ENCODE data around the gene RDX. TPM values are rescaled to one million over a fixed set of nuclear protein-coding genes. Genes with fewer than 3 reads are reported as not detected.

Gene RDX
- total and polyA plus RNA-seq, 2 experiments from 2014 or later: 45.2 to 226 TPM

DNA sequence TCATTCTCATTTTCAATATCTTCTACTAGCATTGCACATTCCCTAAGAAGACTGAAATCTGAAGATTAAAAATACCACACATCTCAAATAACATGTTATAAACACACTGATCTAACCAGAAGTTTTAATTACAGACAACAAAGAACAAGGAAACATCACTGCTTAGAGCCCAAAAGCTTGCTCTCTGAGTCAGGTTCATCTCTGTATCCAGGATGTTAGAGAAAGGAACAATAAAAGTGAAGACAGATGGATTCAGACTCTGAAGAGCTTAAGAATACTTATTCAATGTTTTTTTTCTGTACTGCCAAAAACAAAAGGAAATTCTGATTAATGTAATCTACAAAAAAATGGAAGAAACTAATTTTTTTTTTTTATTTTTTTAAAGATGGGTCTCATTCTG, 16.5 kb downstream of the RDX start (continued):
- TF ChIP-seq, protein P1, sequence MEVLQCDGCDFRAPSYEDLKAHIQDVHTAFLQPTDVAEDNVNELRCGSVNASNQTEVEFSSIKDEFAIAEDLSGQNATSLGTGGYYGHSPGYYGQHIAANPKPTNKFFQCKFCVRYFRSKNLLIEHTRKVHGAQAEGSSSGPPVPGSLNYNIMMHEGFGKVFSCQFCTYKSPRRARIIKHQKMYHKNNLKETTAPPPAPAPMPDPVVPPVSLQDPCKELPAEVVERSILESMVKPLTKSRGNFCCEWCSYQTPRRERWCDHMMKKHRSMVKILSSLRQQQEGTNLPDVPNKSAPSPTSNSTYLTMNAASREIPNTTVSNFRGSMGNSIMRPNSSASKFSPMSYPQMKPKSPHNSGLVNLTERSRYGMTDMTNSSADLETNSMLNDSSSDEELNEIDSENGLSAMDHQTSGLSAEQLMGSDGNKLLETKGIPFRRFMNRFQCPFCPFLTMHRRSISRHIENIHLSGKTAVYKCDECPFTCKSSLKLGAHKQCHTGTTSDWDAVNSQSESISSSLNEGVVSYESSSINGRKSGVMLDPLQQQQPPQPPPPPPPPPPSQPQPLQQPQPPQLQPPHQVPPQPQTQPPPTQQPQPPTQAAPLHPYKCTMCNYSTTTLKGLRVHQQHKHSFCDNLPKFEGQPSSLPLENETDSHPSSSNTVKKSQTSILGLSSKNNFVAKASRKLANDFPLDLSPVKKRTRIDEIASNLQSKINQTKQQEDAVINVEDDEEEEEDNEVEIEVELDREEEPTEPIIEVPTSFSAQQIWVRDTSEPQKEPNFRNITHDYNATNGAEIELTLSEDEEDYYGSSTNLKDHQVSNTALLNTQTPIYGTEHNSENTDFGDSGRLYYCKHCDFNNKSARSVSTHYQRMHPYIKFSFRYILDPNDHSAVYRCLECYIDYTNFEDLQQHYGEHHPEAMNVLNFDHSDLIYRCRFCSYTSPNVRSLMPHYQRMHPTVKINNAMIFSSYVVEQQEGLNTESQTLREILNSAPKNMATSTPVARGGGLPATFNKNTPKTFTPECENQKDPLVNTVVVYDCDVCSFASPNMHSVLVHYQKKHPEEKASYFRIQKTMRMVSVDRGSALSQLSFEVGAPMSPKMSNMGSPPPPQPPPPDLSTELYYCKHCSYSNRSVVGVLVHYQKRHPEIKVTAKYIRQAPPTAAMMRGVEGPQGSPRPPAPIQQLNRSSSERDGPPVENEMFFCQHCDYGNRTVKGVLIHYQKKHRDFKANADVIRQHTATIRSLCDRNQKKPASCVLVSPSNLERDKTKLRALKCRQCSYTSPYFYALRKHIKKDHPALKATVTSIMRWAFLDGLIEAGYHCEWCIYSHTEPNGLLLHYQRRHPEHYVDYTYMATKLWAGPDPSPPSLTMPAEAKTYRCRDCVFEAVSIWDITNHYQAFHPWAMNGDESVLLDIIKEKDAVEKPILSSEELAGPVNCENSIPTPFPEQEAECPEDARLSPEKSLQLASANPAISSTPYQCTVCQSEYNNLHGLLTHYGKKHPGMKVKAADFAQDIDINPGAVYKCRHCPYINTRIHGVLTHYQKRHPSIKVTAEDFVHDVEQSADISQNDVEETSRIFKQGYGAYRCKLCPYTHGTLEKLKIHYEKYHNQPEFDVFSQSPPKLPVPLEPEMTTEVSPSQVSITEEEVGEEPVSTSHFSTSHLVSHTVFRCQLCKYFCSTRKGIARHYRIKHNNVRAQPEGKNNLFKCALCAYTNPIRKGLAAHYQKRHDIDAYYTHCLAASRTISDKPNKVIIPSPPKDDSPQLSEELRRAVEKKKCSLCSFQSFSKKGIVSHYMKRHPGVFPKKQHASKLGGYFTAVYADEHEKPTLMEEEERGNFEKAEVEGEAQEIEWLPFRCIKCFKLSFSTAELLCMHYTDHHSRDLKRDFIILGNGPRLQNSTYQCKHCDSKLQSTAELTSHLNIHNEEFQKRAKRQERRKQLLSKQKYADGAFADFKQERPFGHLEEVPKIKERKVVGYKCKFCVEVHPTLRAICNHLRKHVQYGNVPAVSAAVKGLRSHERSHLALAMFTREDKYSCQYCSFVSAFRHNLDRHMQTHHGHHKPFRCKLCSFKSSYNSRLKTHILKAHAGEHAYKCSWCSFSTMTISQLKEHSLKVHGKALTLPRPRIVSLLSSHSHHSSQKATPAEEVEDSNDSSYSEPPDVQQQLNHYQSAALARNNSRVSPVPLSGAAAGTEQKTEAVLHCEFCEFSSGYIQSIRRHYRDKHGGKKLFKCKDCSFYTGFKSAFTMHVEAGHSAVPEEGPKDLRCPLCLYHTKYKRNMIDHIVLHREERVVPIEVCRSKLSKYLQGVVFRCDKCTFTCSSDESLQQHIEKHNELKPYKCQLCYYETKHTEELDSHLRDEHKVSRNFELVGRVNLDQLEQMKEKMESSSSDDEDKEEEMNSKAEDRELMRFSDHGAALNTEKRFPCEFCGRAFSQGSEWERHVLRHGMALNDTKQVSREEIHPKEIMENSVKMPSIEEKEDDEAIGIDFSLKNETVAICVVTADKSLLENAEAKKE (CRISPR knock-in tag; IDR thresholded peaks at IDR 0.05): no peak
- TF ChIP-seq NANOG (IDR thresholded peaks at IDR 0.05; ENCODE audit: borderline replicate concordance) (no peak), POLR2AphosphoS5 (IDR thresholded peaks at IDR 0.05; ENCODE audit: low read depth) (no peak), EZH2 (IDR thresholded peaks at IDR 0.05; ENCODE audit: low read depth, unreplicated experiment) (no peak), STAT1 (IDR thresholded peaks at IDR 0.05; ENCODE audit: unreplicated experiment) (no peak), CREB1 (CRISPR knock-in tag; IDR thresholded peaks at IDR 0.05; ENCODE audit: low read depth) (no peak), ZNF114 (CRISPR knock-in tag; IDR thresholded peaks at IDR 0.05) (no peak), JUNB (IDR thresholded peaks at IDR 0.05; ENCODE audit: unreplicated experiment) (no peak)
- TF ChIP-seq, protein P2, sequence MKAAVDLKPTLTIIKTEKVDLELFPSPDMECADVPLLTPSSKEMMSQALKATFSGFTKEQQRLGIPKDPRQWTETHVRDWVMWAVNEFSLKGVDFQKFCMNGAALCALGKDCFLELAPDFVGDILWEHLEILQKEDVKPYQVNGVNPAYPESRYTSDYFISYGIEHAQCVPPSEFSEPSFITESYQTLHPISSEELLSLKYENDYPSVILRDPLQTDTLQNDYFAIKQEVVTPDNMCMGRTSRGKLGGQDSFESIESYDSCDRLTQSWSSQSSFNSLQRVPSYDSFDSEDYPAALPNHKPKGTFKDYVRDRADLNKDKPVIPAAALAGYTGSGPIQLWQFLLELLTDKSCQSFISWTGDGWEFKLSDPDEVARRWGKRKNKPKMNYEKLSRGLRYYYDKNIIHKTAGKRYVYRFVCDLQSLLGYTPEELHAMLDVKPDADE (IDR thresholded peaks at IDR 0.05): no peak
- TF ChIP-seq, protein P3, sequence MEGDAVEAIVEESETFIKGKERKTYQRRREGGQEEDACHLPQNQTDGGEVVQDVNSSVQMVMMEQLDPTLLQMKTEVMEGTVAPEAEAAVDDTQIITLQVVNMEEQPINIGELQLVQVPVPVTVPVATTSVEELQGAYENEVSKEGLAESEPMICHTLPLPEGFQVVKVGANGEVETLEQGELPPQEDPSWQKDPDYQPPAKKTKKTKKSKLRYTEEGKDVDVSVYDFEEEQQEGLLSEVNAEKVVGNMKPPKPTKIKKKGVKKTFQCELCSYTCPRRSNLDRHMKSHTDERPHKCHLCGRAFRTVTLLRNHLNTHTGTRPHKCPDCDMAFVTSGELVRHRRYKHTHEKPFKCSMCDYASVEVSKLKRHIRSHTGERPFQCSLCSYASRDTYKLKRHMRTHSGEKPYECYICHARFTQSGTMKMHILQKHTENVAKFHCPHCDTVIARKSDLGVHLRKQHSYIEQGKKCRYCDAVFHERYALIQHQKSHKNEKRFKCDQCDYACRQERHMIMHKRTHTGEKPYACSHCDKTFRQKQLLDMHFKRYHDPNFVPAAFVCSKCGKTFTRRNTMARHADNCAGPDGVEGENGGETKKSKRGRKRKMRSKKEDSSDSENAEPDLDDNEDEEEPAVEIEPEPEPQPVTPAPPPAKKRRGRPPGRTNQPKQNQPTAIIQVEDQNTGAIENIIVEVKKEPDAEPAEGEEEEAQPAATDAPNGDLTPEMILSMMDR (conservative IDR thresholded peaks at IDR 0.05; ENCODE audit: low read depth in 2 of 2): no peak
- TF ChIP-seq, protein P4, sequence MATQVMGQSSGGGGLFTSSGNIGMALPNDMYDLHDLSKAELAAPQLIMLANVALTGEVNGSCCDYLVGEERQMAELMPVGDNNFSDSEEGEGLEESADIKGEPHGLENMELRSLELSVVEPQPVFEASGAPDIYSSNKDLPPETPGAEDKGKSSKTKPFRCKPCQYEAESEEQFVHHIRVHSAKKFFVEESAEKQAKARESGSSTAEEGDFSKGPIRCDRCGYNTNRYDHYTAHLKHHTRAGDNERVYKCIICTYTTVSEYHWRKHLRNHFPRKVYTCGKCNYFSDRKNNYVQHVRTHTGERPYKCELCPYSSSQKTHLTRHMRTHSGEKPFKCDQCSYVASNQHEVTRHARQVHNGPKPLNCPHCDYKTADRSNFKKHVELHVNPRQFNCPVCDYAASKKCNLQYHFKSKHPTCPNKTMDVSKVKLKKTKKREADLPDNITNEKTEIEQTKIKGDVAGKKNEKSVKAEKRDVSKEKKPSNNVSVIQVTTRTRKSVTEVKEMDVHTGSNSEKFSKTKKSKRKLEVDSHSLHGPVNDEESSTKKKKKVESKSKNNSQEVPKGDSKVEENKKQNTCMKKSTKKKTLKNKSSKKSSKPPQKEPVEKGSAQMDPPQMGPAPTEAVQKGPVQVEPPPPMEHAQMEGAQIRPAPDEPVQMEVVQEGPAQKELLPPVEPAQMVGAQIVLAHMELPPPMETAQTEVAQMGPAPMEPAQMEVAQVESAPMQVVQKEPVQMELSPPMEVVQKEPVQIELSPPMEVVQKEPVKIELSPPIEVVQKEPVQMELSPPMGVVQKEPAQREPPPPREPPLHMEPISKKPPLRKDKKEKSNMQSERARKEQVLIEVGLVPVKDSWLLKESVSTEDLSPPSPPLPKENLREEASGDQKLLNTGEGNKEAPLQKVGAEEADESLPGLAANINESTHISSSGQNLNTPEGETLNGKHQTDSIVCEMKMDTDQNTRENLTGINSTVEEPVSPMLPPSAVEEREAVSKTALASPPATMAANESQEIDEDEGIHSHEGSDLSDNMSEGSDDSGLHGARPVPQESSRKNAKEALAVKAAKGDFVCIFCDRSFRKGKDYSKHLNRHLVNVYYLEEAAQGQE (IDR thresholded peaks at IDR 0.05; ENCODE audit: unreplicated experiment): no peak

All from GM23338 (cell line).